ENCODE data around the gene EHD3.

DNA sequence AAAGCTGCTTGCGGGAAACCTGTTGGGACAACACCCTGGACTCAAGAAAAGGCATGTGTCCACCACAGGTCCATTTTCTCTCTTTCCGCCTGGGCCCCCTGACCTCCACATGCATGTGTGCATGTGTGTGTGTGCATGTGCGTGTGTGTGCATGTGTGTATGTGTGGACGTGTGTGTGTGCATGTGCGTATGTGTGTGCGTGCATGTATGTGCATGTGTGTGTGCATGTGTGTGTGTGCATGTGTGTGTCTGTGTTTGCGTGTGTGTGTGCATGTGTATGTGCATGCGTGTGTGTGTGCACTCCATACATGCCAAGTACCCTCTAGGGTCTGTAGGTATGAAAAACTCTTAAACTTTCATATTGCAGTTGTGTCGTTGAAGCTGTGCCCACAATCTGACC lies 33.0 kb upstream of the EHD3 start:
- TF ChIP-seq, protein P1, sequence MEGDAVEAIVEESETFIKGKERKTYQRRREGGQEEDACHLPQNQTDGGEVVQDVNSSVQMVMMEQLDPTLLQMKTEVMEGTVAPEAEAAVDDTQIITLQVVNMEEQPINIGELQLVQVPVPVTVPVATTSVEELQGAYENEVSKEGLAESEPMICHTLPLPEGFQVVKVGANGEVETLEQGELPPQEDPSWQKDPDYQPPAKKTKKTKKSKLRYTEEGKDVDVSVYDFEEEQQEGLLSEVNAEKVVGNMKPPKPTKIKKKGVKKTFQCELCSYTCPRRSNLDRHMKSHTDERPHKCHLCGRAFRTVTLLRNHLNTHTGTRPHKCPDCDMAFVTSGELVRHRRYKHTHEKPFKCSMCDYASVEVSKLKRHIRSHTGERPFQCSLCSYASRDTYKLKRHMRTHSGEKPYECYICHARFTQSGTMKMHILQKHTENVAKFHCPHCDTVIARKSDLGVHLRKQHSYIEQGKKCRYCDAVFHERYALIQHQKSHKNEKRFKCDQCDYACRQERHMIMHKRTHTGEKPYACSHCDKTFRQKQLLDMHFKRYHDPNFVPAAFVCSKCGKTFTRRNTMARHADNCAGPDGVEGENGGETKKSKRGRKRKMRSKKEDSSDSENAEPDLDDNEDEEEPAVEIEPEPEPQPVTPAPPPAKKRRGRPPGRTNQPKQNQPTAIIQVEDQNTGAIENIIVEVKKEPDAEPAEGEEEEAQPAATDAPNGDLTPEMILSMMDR (conservative IDR thresholded peaks at IDR 0.05; ENCODE audit: low read depth, low read length), result no peak
- TF ChIP-seq POLR2A (IDR thresholded peaks at IDR 0.05; ENCODE audit: low read depth, low read length) (no peak), SMC3 (IDR thresholded peaks at IDR 0.05; ENCODE audit: low read depth, low read length) (no peak), MXI1 (IDR thresholded peaks at IDR 0.05; ENCODE audit: borderline replicate concordance, low read depth, low read length) (no peak), BHLHE40 (IDR thresholded peaks at IDR 0.05; ENCODE audit: low read depth, low read length) (no peak), CHD1 (IDR thresholded peaks at IDR 0.05; ENCODE audit: low read depth, low read length) (no peak), MAZ (IDR thresholded peaks at IDR 0.05; ENCODE audit: borderline replicate concordance, low read depth, low read length) (no peak)
- TF ChIP-seq, protein P2, sequence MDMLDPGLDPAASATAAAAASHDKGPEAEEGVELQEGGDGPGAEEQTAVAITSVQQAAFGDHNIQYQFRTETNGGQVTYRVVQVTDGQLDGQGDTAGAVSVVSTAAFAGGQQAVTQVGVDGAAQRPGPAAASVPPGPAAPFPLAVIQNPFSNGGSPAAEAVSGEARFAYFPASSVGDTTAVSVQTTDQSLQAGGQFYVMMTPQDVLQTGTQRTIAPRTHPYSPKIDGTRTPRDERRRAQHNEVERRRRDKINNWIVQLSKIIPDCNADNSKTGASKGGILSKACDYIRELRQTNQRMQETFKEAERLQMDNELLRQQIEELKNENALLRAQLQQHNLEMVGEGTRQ (IDR thresholded peaks at IDR 0.05; ENCODE audit: low read depth, low read length), result no peak
- TF ChIP-seq, protein P3, sequence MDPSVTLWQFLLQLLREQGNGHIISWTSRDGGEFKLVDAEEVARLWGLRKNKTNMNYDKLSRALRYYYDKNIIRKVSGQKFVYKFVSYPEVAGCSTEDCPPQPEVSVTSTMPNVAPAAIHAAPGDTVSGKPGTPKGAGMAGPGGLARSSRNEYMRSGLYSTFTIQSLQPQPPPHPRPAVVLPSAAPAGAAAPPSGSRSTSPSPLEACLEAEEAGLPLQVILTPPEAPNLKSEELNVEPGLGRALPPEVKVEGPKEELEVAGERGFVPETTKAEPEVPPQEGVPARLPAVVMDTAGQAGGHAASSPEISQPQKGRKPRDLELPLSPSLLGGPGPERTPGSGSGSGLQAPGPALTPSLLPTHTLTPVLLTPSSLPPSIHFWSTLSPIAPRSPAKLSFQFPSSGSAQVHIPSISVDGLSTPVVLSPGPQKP (IDR thresholded peaks at IDR 0.05; ENCODE audit: borderline replicate concordance, low read depth, low read length), result no peak
